Measurements from ENCODE around the gene PLCL2.

DNA sequence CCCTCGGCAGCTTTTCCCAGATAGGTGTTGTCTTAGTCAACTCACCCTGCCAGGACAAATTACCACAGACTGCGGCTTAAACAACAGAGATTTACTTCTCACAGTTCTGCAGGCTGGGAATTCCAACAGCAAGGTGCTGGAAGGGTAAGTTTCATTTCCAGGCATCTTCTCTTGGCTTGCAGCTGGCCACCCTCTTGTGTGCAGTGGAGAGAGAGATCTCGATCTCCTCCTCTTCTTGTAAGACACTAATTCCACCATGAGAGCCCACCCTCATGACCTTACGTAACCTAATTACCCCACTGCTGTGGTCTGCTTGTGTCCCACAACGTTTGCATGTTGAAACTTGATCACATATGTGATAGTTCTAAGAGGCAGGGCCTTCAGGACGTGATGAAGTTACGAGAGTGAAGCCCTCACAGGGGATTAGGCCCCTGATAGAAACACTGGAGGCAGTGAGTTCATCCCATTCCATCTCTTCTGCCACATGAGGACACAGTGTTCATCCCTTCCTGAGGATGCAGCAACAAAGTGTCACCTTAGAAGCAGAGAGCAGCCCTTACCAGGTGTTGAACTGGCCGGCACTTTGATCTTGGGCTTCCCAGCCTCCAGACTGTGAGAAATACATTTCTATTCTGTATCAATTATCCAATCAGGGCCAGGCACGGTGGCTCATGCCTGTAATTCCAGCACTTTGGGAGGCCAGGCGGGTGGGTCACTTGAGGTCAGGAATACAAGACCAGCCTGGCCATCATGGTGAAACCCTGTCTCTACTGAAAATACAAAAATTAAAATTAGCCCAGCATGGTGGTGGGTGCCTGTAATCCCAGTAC, 247.7 kb downstream of the PLCL2 start:
- TF ChIP-seq, protein P1, sequence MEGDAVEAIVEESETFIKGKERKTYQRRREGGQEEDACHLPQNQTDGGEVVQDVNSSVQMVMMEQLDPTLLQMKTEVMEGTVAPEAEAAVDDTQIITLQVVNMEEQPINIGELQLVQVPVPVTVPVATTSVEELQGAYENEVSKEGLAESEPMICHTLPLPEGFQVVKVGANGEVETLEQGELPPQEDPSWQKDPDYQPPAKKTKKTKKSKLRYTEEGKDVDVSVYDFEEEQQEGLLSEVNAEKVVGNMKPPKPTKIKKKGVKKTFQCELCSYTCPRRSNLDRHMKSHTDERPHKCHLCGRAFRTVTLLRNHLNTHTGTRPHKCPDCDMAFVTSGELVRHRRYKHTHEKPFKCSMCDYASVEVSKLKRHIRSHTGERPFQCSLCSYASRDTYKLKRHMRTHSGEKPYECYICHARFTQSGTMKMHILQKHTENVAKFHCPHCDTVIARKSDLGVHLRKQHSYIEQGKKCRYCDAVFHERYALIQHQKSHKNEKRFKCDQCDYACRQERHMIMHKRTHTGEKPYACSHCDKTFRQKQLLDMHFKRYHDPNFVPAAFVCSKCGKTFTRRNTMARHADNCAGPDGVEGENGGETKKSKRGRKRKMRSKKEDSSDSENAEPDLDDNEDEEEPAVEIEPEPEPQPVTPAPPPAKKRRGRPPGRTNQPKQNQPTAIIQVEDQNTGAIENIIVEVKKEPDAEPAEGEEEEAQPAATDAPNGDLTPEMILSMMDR (IDR thresholded peaks at IDR 0.05; ENCODE audit: low read length): no peak
- TF ChIP-seq EZH2 (IDR thresholded peaks at IDR 0.05; ENCODE audit: borderline replicate concordance, low read length): no peak

Data from OCI-LY1 (cell line).